Thyroid gland (tissue), 4 donors: ENCODE measurements around the gene APC2.

Source experiments
- POLR2A ChIP-seq, 2 donors: fragments of 450-650 bp; IDR thresholded peaks; one replicate each; pipeline ENCODE4 v1.6.1; 2017; ENCODE audit warnings: antibody characterized with exemption in 2 of 2, mild to moderate bottlenecking in 2 of 2, moderate library complexity in 1 of 2
- TF ChIP-seq, protein P1 (sequence below), 6 experiments: fragments of 200-600 bp in 3 of 6; fragments of 450-650 bp in 3 of 6; sonication (generic) in 3 of 6; IDR thresholded peaks; one replicate each; pipeline ENCODE4 v1.5.1; 2016 to 2019; ENCODE audit warnings: antibody characterized with exemption in 6 of 6, mild to moderate bottlenecking in 2 of 6, inconsistent platforms in 1 of 6, moderate library complexity in 1 of 6

GRCh38 chr19:1417681-1418495 is 32.0 kb upstream of the APC2 start:
- TF ChIP-seq, protein P1, sequence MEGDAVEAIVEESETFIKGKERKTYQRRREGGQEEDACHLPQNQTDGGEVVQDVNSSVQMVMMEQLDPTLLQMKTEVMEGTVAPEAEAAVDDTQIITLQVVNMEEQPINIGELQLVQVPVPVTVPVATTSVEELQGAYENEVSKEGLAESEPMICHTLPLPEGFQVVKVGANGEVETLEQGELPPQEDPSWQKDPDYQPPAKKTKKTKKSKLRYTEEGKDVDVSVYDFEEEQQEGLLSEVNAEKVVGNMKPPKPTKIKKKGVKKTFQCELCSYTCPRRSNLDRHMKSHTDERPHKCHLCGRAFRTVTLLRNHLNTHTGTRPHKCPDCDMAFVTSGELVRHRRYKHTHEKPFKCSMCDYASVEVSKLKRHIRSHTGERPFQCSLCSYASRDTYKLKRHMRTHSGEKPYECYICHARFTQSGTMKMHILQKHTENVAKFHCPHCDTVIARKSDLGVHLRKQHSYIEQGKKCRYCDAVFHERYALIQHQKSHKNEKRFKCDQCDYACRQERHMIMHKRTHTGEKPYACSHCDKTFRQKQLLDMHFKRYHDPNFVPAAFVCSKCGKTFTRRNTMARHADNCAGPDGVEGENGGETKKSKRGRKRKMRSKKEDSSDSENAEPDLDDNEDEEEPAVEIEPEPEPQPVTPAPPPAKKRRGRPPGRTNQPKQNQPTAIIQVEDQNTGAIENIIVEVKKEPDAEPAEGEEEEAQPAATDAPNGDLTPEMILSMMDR (IDR thresholded peaks at IDR 0.05): no peak
- TF ChIP-seq POLR2A (IDR thresholded peaks at IDR 0.05): no peak
